Thyroid gland (tissue), 4 donors: ENCODE results near the gene YTHDF1.

Experiments
- CTCF ChIP-seq, 6 experiments: fragments of 200-600 bp in 3 of 6; fragments of 450-650 bp in 3 of 6; sonication (generic) in 3 of 6; IDR thresholded peaks; one replicate each; pipeline ENCODE4 v1.5.1; 2016 to 2019; ENCODE audit warnings: antibody characterized with exemption in 6 of 6, mild to moderate bottlenecking in 2 of 6, inconsistent platforms in 1 of 6, moderate library complexity in 1 of 6
- POLR2A ChIP-seq, 2 donors: fragments of 450-650 bp; IDR thresholded peaks; one replicate each; pipeline ENCODE4 v1.6.1; 2017; ENCODE audit warnings: antibody characterized with exemption in 2 of 2, mild to moderate bottlenecking in 2 of 2, moderate library complexity in 1 of 2

GRCh38 chr20:63219447-63219821 lies 3.5 kb upstream of the YTHDF1 start:
- TF ChIP-seq POLR2A (IDR thresholded peaks at IDR 0.05) (no peak), CTCF (IDR thresholded peaks at IDR 0.05) (no peak)
